CD4-positive, alpha-beta T cell treated with Interleukin-17A for 4 hours (primary cell): ENCODE measurements around the gene OPCML.

Source experiments
- DNase-seq: peaks from one replicate; pipeline ENCODE4 v3.0.0-alpha.2; 2020; ENCODE audit warnings: mixed read lengths

Gene OPCML

GRCh38 chr11:133015457-133015856 lies 516.8 kb downstream of the OPCML start:
- no peak for DNase-seq

- DNase-seq = no peak
Measured at GRCh38 chr11:133014337-133014736, 518.0 kb downstream of the OPCML start.

GRCh38 chr11:133012803-133013202 lies 519.5 kb downstream of the OPCML start:
- no peak for DNase-seq

GRCh38 chr11:133011604-133012003 lies 520.7 kb downstream of the OPCML start:
- no peak for DNase-seq

- DNase-seq = no peak
Measured at GRCh38 chr11:133007027-133007584, 525.2 kb downstream of the OPCML start.

GRCh38 chr11:133004369-133004768 lies 527.9 kb downstream of the OPCML start:
- no peak for DNase-seq

- no peak for DNase-seq
Measured at GRCh38 chr11:132999516-132999915, 532.8 kb downstream of the OPCML start.

GRCh38 chr11:132999031-132999430 lies 533.3 kb downstream of the OPCML start:
- no peak for DNase-seq

GRCh38 chr11:132997396-132997795 lies 534.9 kb downstream of the OPCML start:
- no peak for DNase-seq

GRCh38 chr11:132994966-132995365 lies 537.3 kb downstream of the OPCML start:
- no peak for DNase-seq

- no peak for DNase-seq
Measured at GRCh38 chr11:132993991-132994502, 538.3 kb downstream of the OPCML start.

- no peak for DNase-seq
Measured at GRCh38 chr11:132992838-132993631, 539.3 kb downstream of the OPCML start.

GRCh38 chr11:132988411-132988810 lies 543.9 kb downstream of the OPCML start:
- DNase-seq = no peak

- DNase-seq = no peak
Measured at GRCh38 chr11:132987936-132988335, 544.4 kb downstream of the OPCML start.

- no peak for DNase-seq
Measured at GRCh38 chr11:132983641-132983978, 548.7 kb downstream of the OPCML start.

- no peak for DNase-seq
Measured at GRCh38 chr11:132982772-132983640, 549.3 kb downstream of the OPCML start.

GRCh38 chr11:132981131-132981956 lies 551.0 kb downstream of the OPCML start:
- no peak for DNase-seq

- DNase-seq = no peak
Measured at GRCh38 chr11:132980670-132981069, 551.6 kb downstream of the OPCML start.

GRCh38 chr11:132977746-132978145 lies 554.6 kb downstream of the OPCML start:
- no peak for DNase-seq

GRCh38 chr11:132977241-132977640 lies 555.1 kb downstream of the OPCML start:
- DNase-seq = no peak

GRCh38 chr11:132976115-132976514 lies 556.2 kb downstream of the OPCML start:
- no peak for DNase-seq

- no peak for DNase-seq
Measured at GRCh38 chr11:132973686-132974085, 558.6 kb downstream of the OPCML start.

- DNase-seq = no peak
Measured at GRCh38 chr11:132972565-132972964, 559.7 kb downstream of the OPCML start.
